HG03039 (cell line): Measurements from ENCODE around the gene ENTPD8.
A peak's percentile ranks its signal among the peaks of the same experiment; 100 is the strongest.

Experiments
- ATAC-seq: cut with Tn5 transposase; IDR thresholded peaks from one replicate; pipeline ENCODE4 v1.9.1; 2021; ENCODE audit warnings: mild to moderate bottlenecking, moderate library complexity; ENCODE audit not compliant: unreplicated experiment

Gene ENTPD8

DNA sequence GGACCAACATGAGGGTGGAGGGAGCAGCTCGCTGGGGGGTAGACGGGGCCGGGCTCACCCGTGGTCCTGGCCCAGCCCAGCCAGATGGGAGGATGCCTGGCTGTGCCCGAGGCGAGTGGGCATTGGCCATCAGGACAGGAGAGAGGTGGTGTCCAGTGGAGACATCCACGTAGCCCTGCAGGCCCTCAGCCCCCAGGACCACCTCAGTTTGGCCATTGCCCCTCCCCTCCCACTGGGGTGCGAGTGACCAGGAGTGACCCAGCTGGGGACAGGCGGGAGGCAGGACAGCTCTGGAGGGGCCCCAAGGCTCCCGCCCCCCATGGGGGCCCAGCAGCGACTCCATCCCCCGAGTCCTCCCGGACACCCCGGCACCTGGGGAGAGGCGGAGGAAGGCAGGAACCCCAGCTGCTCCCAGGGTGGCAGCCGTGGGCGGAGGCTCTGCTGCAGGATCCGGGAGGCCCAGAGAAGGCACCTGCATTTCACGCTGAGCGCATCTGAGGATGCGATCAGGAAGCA, 9.7 kb downstream of the ENTPD8 start:
- ATAC-seq, result no peak

DNA sequence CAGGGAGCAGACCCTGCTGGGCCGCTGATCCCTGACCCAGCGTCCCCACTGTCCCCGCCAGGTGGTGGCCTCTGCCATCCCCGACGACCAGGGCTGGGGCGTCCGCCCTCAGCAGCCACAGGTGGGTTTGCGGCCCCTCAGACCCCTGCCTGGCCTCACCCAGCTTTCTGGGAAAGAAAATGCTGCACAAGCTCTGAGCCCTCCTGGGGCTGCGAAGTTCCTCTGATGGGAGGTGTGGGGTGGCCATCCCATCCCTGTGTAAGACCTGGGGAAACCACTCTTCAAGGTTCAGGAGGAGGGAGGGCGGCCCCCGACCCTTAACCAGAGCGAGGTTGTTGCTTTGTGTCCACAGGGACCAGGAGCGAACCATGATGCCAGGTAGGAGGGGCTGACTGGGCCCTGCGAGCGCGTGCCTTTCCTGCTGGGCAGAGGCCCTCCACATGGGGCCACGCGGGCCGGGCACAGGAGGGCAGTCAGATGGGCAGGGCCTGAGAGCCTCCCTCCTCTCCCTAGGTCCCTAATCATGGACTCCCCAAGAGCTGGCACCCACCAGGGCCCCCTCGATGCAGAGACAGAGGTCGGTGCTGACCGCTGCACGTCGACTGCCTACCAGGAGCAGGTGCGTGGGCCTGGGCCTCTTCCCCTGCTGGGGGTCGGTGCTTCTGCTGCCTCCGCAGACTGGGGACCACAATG, 10.3 kb downstream of the ENTPD8 start:
- ATAC-seq, result no peak

DNA sequence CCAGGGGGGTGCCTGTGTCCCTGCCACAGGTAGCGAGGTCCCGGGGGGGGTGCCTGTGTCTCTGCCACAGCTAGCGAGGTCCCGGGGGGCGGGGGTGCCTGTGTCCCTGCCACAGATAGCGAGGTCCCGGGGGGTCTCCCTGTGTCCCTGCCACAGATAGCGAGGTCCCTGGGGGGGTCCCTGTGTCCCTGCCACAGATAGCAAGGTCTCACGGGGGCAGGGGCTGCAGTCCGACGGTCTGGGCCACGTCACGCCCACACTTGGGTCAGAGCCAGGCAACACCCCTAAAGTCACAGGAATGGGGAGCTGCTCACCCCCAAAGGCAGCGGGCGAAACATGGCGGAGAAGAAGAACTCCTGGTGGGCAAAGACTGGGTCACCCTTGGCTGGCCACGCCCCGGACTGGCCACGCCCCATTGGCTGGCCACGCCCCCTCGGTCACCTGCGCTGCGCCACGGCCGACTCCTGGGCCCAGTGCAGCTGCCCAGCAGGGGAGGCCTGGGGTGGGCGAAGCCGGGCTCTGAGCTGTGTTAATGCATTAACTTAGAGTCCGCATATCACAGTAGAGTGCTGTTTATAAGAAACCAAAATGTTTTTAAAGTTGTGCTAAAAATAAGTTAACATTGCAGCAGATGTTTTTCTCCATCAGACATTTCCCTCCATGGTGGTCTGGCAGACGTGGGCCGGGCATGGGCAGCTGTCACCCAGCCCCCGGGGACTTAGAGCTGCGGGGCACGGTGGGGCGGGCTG, 11.0 kb downstream of the ENTPD8 start:
- no peak for ATAC-seq

DNA sequence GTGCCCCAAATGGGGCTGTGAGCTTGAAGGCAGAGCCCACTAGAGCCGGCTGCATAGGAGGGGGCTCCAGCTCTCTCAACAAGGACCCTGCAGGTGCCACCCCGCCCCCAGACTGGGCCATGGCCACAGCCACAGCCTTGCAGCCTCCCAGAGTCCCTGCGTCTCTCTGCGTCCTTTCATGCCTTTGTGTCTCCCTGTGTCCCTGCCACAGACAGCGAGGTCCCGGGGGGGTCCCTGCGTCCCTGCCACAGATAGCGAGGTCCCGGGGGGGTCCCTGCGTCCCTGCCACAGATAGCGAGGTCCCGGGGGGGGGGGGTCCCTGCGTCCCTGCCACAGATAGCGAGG, 11.6 kb downstream of the ENTPD8 start:
- no peak for ATAC-seq

DNA sequence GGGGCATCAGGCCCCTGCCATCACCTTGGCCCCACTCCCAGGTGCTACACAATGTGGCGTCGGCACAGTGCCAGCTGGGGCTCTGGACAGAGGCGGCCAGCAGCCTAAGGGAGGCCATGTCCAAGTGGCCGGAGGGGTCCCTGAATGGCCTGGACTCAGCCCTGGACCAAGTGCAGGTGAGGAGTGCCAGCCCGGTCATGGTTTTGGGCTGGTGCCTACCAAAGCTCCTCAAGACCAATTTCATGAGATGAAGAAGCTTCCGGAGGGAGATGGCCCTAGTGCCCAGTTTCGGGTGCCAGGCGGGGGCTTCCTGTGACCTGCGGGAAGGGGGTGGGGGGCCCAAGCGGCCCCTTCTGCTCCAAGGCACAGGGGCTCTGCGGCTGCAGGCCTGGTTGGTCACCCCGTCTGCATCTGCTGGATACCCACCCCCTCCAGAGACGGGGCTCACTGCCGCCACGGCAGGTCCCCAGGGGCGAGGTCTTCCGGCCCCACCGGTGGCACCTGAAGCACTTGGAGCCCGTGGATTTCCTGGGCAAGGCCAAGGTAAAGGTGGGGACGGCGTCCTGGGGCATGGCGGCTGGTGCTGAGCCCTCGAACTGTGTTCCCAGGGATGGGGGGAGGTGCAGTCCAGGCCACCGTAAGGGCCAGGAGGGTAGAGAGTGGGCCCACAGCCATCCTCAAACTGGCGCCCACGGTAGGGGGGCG, 12.2 kb downstream of the ENTPD8 start:
- ATAC-seq, result no peak

DNA sequence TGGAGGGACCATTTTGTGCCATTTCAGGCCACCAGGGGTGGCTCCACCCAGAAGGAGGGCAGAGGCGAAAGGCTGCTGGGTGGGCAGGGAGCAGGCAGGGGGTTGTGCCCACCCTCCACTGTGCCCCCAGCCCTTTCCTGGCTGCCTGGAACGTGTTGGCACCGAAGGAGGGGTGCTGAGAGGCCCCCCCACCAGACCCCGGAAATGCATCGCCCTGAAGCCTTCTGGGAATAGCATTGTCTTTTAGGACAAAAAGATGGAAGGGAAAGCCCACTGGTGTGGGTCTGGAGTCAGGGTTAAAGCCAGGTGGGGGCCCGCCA, 12.9 kb downstream of the ENTPD8 start:
- ATAC-seq, result no peak

DNA sequence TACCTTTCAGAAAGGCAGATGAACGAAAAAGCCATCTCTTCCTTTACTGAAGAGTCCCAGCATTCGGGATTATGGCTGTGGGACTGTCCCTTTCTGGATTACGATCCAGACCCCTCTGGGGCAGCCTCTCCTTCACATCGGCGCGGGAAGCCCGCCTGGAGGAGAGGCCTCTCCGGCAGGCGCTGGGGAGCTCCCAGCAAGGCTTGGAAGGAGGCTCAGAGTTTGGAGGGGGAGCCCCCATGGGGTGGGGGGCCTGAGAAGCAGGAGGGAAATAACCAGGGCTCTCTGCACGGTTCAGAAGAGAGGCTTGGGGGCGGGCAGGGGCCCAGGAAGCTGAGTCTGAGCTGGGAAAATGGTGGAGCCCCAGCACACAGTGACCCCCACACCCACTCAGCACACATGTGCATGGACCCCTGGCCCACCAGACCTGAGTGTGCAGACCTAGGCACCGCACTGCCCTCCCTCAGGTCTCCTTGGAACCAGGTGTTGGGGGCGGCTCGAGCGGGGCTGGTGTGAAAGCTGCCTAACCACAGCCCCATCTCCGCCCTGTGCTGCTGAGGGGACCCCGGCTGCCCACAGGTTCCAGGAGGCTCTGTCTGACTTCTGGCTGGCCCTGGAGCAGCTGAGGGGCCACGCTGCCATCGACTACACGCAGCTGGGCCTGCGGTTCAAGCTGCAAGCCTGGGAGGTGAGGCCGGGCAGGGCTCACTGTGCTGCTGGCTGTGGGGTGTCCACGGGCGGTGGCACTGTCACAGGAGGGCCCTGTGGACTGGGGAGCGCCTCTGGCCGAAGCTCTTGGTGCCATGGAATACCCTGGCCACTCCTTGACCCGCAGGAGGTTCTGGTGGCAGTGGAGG, 13.5 kb downstream of the ENTPD8 start:
- no peak for ATAC-seq

DNA sequence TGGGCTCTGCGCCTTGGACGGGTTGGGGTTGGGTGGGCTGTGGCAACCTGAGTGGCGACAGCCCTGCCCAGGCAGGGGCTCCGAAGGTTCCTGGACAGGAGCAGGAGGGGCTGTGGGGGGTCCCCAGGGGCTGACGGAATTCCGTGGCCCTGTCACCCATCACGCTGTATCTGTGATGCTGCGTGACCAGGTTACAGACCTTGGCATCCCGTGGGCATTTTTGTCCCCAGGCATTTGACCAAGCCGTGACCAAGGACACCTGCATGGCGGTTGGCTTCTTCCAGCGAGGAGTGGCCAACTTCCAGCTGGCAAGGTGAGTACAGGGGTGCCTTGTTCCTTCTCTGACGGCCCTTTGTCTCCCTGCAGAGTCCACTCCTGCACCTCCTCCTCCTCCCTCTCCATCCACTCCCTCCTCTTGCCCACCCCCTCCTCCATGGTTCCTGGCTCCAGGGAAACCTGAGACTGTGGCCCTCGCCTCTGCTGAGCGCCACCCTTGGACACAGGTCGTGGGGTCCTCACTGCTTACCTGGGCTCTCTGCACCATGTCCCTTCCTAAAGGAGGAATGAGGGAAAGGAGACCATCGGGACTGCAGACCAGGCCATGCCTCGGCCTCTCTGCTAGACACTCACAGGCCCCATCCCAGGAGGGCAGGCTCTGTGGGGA, 15.0 kb downstream of the ENTPD8 start:
- ATAC-seq, result no peak

DNA sequence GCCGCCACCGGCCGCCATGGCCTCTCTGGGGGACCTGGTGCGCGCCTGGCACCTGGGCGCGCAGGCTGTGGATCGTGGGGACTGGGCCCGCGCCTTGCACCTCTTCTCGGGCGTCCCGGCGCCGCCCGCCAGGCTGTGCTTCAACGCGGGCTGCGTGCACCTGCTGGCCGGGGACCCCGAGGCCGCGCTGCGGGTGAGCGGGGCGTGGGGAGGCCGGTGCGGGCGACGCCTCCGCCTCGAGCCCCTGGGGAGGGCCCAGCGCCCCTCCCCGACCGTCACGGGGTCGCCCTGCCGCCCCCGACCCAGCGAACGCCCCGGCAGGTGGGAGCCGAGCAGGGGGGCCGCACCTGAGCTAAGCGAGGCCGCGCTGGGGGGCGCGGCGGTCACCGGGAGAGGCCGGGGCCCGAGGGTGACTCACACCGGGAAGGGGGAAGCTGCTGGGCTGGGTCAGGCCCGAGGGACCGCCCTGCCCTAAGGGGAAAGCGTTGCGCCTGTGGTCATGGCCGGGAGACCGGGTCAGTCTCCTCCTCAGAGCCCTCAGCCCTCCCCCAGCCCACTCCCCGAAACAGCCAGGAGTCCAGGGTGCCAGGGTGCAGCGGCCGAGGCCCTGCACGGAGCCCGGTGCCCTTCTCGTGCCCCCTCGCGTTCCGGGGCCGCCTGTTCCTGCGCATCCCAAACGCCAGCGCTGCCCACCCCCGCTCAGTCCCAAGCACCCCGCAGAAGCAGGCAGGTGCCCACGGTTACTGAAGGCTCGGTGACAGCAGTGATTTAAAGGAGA, 17.5 kb downstream of the ENTPD8 start:
- peak; percentile 7 for ATAC-seq

DNA sequence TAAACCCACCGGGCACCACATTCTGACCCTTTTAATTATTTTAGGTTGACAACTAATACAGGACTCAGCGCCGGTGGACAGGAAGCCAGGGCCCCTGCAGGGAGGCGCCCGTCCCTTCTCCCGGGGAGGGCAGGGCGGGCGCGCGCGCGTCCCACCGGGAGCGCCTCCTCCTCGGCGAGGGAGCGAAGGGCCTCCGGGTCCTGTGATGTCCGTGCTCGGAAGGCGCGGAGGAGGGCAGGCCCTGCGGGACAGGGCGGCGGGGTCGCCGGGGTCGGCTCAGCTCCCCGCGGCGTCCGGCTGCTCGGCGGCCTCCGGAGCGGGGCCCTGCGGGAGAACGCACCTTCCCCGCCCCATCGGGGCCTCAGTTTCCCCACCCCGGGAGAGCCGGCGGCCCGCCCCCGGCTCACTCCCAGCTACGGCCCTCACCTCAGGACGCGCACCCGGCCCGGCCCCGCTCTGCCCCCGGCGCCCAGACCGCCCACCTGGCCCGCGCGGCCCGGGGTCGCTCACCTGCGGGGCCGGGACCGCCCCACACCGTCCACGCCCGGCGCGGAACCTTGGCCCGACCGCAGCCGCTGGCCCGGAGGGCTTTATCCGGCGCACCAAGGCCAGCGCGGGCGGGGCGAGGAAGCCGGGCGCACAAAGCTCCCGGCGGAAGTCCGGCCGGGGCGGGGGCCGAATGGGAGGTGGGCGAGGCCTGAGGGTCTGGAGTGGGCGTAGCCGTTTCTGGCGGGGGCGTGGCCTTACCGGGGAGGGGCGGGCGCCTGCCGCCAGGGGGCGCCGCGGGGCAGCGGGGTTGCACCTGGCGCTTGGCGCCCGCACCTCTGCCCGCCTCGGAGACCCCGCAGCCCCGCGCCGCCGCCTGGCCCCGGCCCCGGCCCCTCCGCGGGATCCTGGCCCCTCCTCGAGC, 18.3 kb downstream of the ENTPD8 start, which contains the start of the genes EXD3 and NOXA1:
Gene EXD3, minus strand, starts transcription at position 559 of the 910 bp plus-strand sequence. CDS start 27,805 bp downstream, outside the sequence.
Gene NOXA1, plus strand, starts transcription at position 790 of the 910 bp plus-strand sequence. CDS start 137 bp downstream, outside the sequence.
- ATAC-seq, result peak; percentile 77

DNA sequence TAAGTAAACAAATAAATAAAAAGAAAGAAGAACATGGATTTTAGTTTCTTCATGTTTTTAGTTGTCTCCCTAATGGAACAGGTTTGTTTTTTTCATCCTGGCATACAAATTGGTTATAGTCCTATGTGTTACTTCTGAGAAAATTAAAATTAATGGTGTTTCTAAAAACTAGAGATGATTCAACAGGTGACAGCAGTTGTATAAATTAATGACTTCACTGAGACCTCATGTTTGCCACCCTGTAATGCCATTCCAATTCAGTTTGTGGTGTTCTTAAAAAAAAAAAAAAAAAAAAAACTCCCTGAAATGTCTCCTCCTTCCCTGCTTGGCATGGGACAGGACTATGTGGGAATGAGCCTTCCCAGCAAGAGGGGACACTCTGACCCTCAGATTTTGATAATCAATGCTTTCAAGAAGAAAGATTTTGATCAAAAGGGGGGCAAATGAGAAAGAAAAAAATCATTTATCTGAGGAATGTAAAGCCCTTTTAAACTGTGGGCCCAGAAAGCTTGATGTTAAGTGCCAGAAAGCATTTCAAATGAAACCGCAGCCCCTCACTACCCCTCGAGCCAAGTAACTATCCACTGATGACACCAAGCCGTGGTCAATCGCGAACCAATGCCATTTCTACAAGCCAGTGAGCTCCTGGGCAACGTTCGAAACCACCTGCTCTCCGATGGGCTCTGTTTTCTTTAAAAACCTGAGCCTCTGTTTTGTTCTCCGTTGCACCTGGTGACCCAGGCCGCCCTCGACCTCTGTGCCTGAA, 19.1 kb downstream of the ENTPD8 start:
- no peak for ATAC-seq

DNA sequence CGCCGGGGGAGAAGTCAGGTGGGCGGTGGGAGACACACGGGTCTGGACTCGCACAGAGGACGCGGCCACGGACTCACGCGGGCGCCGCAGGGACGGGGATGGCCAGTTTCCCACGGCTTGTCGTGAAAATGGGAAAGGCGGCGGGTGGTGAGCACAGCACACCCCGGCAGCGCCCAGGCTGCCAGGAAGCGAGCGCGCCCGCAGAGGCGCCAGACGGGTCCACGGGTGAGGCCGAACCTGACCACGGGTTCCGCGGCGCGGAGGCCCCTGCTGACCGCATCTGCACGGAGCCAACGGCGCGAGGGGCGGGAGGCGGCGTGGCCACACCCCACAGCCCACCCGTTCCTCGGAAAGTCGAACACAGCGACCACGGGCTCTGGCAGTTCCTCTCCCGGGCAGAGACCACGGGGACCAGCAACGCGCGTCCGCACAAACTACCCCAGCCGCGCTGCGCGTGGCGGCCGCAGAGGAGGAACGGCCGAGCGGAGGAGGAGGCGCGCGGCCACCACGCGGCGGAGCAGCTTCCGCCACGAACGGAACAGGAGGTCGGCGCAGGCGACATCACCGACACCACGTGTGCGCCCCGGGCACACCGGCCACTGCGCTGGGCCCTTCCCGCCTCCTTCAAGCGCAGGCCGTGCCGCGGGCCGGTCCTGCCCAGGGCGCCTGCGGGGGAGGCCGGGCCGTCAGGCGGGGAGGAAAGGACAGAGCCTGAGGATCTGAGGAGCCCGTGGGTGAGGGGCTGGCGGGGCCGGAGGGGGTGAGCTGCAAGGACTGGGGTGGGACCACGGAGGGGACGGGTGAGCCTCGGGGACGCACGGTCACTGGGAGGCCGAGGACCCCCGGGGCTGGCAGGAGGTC, 23.8 kb downstream of the ENTPD8 start:
- no peak for ATAC-seq

DNA sequence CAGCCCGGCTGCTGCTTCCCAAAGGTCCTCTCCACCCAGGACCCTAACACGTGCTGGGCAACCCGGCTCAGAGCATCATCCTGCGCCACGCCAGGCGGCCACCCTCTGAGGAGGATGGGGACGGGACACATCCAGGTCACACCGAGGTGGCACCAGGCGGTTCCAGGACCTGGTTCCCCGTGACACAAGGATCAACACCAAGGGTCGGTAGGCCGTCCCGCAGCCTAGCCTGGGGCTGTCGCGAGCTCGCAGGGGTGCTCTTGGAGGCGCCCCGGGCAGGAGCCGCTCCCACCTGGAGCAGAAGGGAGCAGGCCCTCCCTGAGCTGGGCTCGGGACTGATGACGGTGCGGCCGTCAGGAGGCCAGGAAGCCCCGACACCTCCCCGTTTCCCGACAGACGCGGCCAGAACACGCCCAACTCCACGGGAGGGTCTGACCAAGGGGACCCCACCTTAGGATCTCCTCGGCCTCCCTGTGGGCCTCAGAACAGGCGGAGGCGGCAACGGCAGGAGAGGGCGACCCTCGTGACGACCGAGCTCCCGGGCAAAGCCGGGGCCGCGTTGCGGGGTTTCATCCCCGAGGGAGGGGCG, 24.5 kb downstream of the ENTPD8 start:
- no peak for ATAC-seq

DNA sequence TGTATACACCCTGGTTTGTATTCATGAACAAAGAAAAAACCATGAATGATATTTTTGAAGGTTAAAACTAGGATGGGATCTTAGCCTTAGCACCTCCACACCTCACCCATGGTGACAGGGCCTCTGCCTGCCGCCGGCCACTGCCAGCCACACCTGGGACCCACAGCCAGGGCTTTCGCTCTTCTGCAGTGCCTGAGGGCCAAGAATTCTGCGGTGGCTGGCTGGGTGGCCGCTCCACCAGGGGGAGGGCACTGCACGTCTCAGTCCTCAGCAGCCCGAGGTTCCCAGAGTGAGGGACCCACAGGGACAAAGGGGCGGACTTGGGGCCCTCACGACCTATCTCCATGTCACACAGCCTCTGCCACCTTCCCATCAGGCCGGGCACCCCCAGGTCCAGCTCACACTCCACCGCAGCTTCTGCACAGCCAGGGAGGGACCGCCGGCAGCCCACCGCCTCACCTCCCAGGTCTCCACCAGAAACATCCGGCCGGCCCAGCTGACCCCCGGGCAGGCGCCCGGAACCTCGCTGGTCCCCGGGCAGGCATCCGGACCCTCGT, 25.1 kb downstream of the ENTPD8 start:
- ATAC-seq, result no peak

DNA sequence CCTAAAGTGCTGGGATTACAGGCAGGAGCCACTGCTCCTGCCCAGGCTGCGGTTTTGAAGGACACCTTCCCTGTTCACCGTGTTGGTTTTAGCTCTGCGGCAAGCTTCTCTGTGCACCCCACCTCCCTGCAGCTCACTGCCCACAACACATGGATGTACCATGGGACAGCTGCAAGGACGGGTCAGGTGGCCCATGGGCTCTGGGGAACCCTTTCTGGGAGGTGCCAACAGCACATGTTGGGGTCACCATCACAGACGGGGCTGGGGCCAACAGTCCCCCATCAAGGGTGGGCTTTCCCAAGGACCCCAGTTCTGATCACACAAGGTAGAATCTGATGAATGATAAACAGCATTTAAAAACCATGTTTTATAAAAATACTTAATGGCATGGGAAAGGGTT, 25.7 kb downstream of the ENTPD8 start:
- ATAC-seq, result no peak

DNA sequence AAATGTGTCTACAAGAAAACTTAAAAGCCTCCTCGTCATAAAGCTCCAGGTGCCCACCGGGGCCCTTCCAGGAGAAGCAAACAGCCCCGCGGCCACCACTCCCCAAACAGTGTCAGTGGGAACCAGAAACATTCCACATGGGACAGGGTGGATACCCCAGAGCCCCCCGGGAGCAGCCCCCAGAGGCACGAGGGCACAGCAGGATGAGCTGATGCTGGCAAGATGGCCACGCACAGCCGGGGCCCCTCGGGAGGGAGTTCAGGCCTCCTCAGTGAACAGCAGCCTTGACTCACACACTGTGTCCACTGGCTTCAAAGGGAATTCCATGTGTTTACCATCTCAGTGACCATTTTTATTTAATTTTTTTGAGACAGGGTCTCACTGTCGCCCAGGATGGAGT, 28.7 kb downstream of the ENTPD8 start:
- no peak for ATAC-seq
